Neural progenitor cell (in vitro differentiated cells): ENCODE results near the gene BLOC1S1.
A peak's percentile ranks its signal among the peaks of the same experiment; 100 is the strongest.

Experiments
- EZH2 ChIP-seq: fragments of 200-600 bp; sonication (generic); IDR thresholded peaks from 2 replicates; pipeline ENCODE4 v1.6.1; 2017; ENCODE audit warnings: antibody characterized with exemption, mild to moderate bottlenecking, moderate library complexity
- EZH2phosphoT487 ChIP-seq: fragments of 200-600 bp; sonication (generic); IDR thresholded peaks from 2 replicates; pipeline ENCODE4 v1.6.1; 2017; ENCODE audit warnings: antibody characterized with exemption
- TF ChIP-seq, protein P1 (sequence below): fragments of 200-600 bp; sonication (generic); IDR thresholded peaks from 2 replicates; pipeline ENCODE4 v1.5.1; 2017; ENCODE audit warnings: antibody characterized with exemption, mild to moderate bottlenecking

- TF ChIP-seq, protein P1, sequence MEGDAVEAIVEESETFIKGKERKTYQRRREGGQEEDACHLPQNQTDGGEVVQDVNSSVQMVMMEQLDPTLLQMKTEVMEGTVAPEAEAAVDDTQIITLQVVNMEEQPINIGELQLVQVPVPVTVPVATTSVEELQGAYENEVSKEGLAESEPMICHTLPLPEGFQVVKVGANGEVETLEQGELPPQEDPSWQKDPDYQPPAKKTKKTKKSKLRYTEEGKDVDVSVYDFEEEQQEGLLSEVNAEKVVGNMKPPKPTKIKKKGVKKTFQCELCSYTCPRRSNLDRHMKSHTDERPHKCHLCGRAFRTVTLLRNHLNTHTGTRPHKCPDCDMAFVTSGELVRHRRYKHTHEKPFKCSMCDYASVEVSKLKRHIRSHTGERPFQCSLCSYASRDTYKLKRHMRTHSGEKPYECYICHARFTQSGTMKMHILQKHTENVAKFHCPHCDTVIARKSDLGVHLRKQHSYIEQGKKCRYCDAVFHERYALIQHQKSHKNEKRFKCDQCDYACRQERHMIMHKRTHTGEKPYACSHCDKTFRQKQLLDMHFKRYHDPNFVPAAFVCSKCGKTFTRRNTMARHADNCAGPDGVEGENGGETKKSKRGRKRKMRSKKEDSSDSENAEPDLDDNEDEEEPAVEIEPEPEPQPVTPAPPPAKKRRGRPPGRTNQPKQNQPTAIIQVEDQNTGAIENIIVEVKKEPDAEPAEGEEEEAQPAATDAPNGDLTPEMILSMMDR: peak; percentile 58
- TF ChIP-seq EZH2 (no peak), EZH2phosphoT487 (no peak)
These were observed 10.0 kb upstream of the BLOC1S1 start for GRCh38 chr12:55705782-55706402.
